ENCODE results near the gene MRNIP. TPM values are rescaled to one million over a fixed set of nuclear protein-coding genes. Genes with fewer than 3 reads are reported as not detected.

Gene MRNIP
- total and polyA plus RNA-seq, 4 donors, result 5.4 to 12.0 (median 7.3) TPM

GRCh38 chr5:179852993-179853547 lies 5.5 kb downstream of the MRNIP start:
- Histone ChIP-seq H3K27ac (ENCODE audit: low read depth in 1 of 2, low read length in 2 of 2) (peak overlapping the region; percentile 2 to 51), H3K4me1 (ENCODE audit: control insufficient read depth in 4 of 4, insufficient read depth in 4 of 4, low read length in 3 of 4) (peaks cover 0 to 14% (median 13%) of the 10 kb centered on the region in 4 donors), H3K27me3 (ENCODE audit: control insufficient read depth in 4 of 4, insufficient read depth in 4 of 4, low read length in 3 of 4) (no peaks in the 10 kb centered on the region), H3K9ac (ENCODE audit: low read depth in 1 of 2, low read length in 2 of 2) (no peak overlapping the region), H3K4me3 (ENCODE audit: low read depth in 1 of 3, low read length in 3 of 3) (no peak overlapping the region), H3K36me3 (ENCODE audit: control insufficient read depth in 4 of 4, insufficient read depth in 3 of 4, low read depth in 1 of 4, low read length in 3 of 4) (peaks cover 6 to 28% (median 18%) of the 10 kb centered on the region in 4 donors), H3K9me3 (ENCODE audit: control insufficient read depth in 4 of 4, low read length in 3 of 4) (no peaks in the 10 kb centered on the region)
- TF ChIP-seq RXRA (IDR thresholded peaks at IDR 0.05) (no peak), HNF4G (IDR thresholded peaks at IDR 0.05) (no peak)
- 91% methylated on average over 8 of the region's 8 CpGs for WGBS
- no peak for DNase-seq (ENCODE audit: low spot score)

GRCh38 chr5:179841621-179842020 lies 17.0 kb downstream of the MRNIP start:
- no peak overlapping the region for H3K27ac ChIP-seq (ENCODE audit: low read depth in 1 of 2, low read length in 2 of 2)
- no peaks in the 10 kb centered on the region for H3K9me3 ChIP-seq (ENCODE audit: control insufficient read depth in 4 of 4, low read length in 3 of 4)
- H3K4me3 ChIP-seq (ENCODE audit: low read depth in 1 of 3, low read length in 3 of 3), result no peak overlapping the region
- H3K36me3 ChIP-seq (ENCODE audit: control insufficient read depth in 4 of 4, insufficient read depth in 3 of 4, low read depth in 1 of 4, low read length in 3 of 4), result peaks cover 13 to 26% (median 19%) of the 10 kb centered on the region in 4 donors
- 97% methylated on average over 9 of the region's 9 CpGs for WGBS
- H3K9ac ChIP-seq (ENCODE audit: low read depth in 1 of 2, low read length in 2 of 2), result no peak overlapping the region
- no peaks in the 10 kb centered on the region for H3K27me3 ChIP-seq (ENCODE audit: control insufficient read depth in 4 of 4, insufficient read depth in 4 of 4, low read length in 3 of 4)
- TF ChIP-seq HNF4A (conservative IDR thresholded peaks at IDR 0.05) (no peak), CTCF (IDR thresholded peaks at IDR 0.05; ENCODE audit: low read depth, low read length, missing input control) (no peak), TAF1 (conservative IDR thresholded peaks at IDR 0.05) (no peak), SP1 (IDR thresholded peaks at IDR 0.05) (no peak), ZBTB33 (IDR thresholded peaks at IDR 0.05) (no peak), YY1 (IDR thresholded peaks at IDR 0.05) (no peak), MAX (IDR thresholded peaks at IDR 0.05) (no peak), NR2F2 (IDR thresholded peaks at IDR 0.05) (no peak), HNF4G (IDR thresholded peaks at IDR 0.05) (no peak), ATF3 (IDR thresholded peaks at IDR 0.05) (no peak), JUND (IDR thresholded peaks at IDR 0.05) (no peak), REST (IDR thresholded peaks at IDR 0.05) (no peak), RAD21 (IDR thresholded peaks at IDR 0.05) (no peak), EGR1 (IDR thresholded peaks at IDR 0.05; ENCODE audit: low read depth in 2 of 2) (no peak), FOXA1 (IDR thresholded peaks at IDR 0.05) (no peak), GABPA (IDR thresholded peaks at IDR 0.05 in 1 of 2, conservative IDR thresholded peaks at IDR 0.05 in 1 of 2) (no peak), RXRA (IDR thresholded peaks at IDR 0.05) (no peak), FOXA2 (IDR thresholded peaks at IDR 0.05) (no peak)
- no peak for DNase-seq (ENCODE audit: low spot score)
- H3K4me1 ChIP-seq (ENCODE audit: control insufficient read depth in 4 of 4, insufficient read depth in 4 of 4, low read length in 3 of 4), result peaks cover 5 to 25% (median 16%) of the 10 kb centered on the region in 4 donors
